ENCODE data around the gene MPP2. TPM values are rescaled to one million over a fixed set of nuclear protein-coding genes. Genes with fewer than 3 reads are reported as not detected.

MPP2 gene
- total and polyA plus RNA-seq, 9 of the 15 experiments (the other 6 are each of a cell fraction or from before 2014, with no cell fraction given) = 0.04 to 1.0 (median 0.24) TPM

GRCh38 chr17:43878260-43879175 is 28.8 kb downstream of the MPP2 start (continued):
- TF ChIP-seq, protein P1, sequence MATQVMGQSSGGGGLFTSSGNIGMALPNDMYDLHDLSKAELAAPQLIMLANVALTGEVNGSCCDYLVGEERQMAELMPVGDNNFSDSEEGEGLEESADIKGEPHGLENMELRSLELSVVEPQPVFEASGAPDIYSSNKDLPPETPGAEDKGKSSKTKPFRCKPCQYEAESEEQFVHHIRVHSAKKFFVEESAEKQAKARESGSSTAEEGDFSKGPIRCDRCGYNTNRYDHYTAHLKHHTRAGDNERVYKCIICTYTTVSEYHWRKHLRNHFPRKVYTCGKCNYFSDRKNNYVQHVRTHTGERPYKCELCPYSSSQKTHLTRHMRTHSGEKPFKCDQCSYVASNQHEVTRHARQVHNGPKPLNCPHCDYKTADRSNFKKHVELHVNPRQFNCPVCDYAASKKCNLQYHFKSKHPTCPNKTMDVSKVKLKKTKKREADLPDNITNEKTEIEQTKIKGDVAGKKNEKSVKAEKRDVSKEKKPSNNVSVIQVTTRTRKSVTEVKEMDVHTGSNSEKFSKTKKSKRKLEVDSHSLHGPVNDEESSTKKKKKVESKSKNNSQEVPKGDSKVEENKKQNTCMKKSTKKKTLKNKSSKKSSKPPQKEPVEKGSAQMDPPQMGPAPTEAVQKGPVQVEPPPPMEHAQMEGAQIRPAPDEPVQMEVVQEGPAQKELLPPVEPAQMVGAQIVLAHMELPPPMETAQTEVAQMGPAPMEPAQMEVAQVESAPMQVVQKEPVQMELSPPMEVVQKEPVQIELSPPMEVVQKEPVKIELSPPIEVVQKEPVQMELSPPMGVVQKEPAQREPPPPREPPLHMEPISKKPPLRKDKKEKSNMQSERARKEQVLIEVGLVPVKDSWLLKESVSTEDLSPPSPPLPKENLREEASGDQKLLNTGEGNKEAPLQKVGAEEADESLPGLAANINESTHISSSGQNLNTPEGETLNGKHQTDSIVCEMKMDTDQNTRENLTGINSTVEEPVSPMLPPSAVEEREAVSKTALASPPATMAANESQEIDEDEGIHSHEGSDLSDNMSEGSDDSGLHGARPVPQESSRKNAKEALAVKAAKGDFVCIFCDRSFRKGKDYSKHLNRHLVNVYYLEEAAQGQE (IDR thresholded peaks at IDR 0.05; ENCODE audit: borderline replicate concordance) = peak; percentile 53; the same call in 1 of the 2 replicates
- TF ChIP-seq, protein P1 (CRISPR knock-in tag; IDR thresholded peaks at IDR 0.05; ENCODE audit: low read depth) = no peak
- TF ChIP-seq ZNF174 (CRISPR knock-in tag; IDR thresholded peaks at IDR 0.05) (no peak), RAD21 (CRISPR knock-in tag; conservative IDR thresholded peaks at IDR 0.05 in 1 of 2, IDR thresholded peaks at IDR 0.05 in 1 of 2) (peak; percentile 43 to 82; a peak in 3 of 4 replicates), C11orf30 (IDR thresholded peaks at IDR 0.05; ENCODE audit: low read depth) (peak; percentile 59; the same call in 1 of the 2 replicates), STAG1 (CRISPR knock-in tag; IDR thresholded peaks at IDR 0.05; ENCODE audit: borderline replicate concordance) (peak; percentile 70; the same call in 1 of the 2 replicates), CEBPB (tag; IDR thresholded peaks at IDR 0.05) (no peak), NRF1 (conservative IDR thresholded peaks at IDR 0.05 in 1 of 2, IDR thresholded peaks at IDR 0.05 in 1 of 2) (peak; percentile 28 to 43; a peak in 2 of 4 replicates), FIP1L1 (IDR thresholded peaks at IDR 0.05; ENCODE audit: low read depth, low read length, poor library complexity, severe bottlenecking) (no peak), SUPT5H (IDR thresholded peaks at IDR 0.05) (no peak), MTA3 (IDR thresholded peaks at IDR 0.05; ENCODE audit: borderline replicate concordance) (no peak), RBBP5 (IDR thresholded peaks at IDR 0.05; ENCODE audit: borderline replicate concordance, insufficient read depth, low read length, poor library complexity, severe bottlenecking) (no peak), ZNF778 (CRISPR knock-in tag; IDR thresholded peaks at IDR 0.05) (no peak), GTF2A2 (tag; IDR thresholded peaks at IDR 0.05) (no peak), BHLHE40 (IDR thresholded peaks at IDR 0.05; ENCODE audit: low read length) (0 out of 2 replicates have a peak, but pooled peaks have one; percentile 39), CBX3 (IDR thresholded peaks at IDR 0.05; ENCODE audit: borderline replicate concordance in 1 of 2, low read length in 2 of 2) (0 out of 3 replicates have a peak, but pooled peaks of 1 of the 2 experiments have one; percentile 24)
- TF ChIP-seq, protein P2, sequence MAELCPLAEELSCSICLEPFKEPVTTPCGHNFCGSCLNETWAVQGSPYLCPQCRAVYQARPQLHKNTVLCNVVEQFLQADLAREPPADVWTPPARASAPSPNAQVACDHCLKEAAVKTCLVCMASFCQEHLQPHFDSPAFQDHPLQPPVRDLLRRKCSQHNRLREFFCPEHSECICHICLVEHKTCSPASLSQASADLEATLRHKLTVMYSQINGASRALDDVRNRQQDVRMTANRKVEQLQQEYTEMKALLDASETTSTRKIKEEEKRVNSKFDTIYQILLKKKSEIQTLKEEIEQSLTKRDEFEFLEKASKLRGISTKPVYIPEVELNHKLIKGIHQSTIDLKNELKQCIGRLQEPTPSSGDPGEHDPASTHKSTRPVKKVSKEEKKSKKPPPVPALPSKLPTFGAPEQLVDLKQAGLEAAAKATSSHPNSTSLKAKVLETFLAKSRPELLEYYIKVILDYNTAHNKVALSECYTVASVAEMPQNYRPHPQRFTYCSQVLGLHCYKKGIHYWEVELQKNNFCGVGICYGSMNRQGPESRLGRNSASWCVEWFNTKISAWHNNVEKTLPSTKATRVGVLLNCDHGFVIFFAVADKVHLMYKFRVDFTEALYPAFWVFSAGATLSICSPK (IDR thresholded peaks at IDR 0.05; ENCODE audit: borderline replicate concordance) = no peak

All from K562 (cell line).